ENCODE data around the gene TBRG4. TPM values are rescaled to one million over a fixed set of nuclear protein-coding genes. Genes with fewer than 3 reads are reported as not detected.

The TBRG4 gene
- polyA plus RNA-seq, 1 experiment, result 75.5 TPM

- DNase-seq (ENCODE audit: low read depth), result no peak
- ChIA-PET POLR2A (no interaction called here), CTCF (no interaction called here)
- TF ChIP-seq, protein P1, sequence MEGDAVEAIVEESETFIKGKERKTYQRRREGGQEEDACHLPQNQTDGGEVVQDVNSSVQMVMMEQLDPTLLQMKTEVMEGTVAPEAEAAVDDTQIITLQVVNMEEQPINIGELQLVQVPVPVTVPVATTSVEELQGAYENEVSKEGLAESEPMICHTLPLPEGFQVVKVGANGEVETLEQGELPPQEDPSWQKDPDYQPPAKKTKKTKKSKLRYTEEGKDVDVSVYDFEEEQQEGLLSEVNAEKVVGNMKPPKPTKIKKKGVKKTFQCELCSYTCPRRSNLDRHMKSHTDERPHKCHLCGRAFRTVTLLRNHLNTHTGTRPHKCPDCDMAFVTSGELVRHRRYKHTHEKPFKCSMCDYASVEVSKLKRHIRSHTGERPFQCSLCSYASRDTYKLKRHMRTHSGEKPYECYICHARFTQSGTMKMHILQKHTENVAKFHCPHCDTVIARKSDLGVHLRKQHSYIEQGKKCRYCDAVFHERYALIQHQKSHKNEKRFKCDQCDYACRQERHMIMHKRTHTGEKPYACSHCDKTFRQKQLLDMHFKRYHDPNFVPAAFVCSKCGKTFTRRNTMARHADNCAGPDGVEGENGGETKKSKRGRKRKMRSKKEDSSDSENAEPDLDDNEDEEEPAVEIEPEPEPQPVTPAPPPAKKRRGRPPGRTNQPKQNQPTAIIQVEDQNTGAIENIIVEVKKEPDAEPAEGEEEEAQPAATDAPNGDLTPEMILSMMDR (IDR thresholded peaks at IDR 0.05; ENCODE audit: insufficient read depth, low read depth, low read length), result no peak
- no peaks in the 10 kb centered on the region for H3K27me3 ChIP-seq (ENCODE audit: control insufficient read depth, insufficient read depth, low read length)
- peaks cover 9% of the 10 kb centered on the region for H3K36me3 ChIP-seq (ENCODE audit: control insufficient read depth, insufficient read depth, low read length)
- no peak overlapping the region for H3K4me3 ChIP-seq (ENCODE audit: low read depth, low read length)
Observed at GRCh38 chr7:45080958-45081669, 30.4 kb downstream of the TBRG4 start.

GRCh38 chr7:45080265-45080957 lies 31.1 kb downstream of the TBRG4 start:
- TF ChIP-seq, protein P1 (IDR thresholded peaks at IDR 0.05; ENCODE audit: insufficient read depth, low read depth, low read length), result no peak
- no peak overlapping the region for H3K4me3 ChIP-seq (ENCODE audit: low read depth, low read length)
- no peaks in the 10 kb centered on the region for H3K27me3 ChIP-seq (ENCODE audit: control insufficient read depth, insufficient read depth, low read length)
- no peak for DNase-seq (ENCODE audit: low read depth)
- H3K36me3 ChIP-seq (ENCODE audit: control insufficient read depth, insufficient read depth, low read length), result peaks cover 16% of the 10 kb centered on the region
- CTCF ChIA-PET, result no interaction called here
- POLR2A ChIA-PET, result no interaction called here

GRCh38 chr7:45078125-45078681 lies 33.3 kb downstream of the TBRG4 start:
- ChIA-PET POLR2A (no interaction called here), CTCF (no interaction called here)
- DNase-seq (ENCODE audit: low read depth), result no peak
- Histone ChIP-seq H3K4me3 (ENCODE audit: low read depth, low read length) (no peak overlapping the region), H3K27me3 (ENCODE audit: control insufficient read depth, insufficient read depth, low read length) (no peaks in the 10 kb centered on the region), H3K36me3 (ENCODE audit: control insufficient read depth, insufficient read depth, low read length) (peaks cover 25% of the 10 kb centered on the region)
- TF ChIP-seq, protein P1 (IDR thresholded peaks at IDR 0.05; ENCODE audit: insufficient read depth, low read depth, low read length), result no peak

DNA sequence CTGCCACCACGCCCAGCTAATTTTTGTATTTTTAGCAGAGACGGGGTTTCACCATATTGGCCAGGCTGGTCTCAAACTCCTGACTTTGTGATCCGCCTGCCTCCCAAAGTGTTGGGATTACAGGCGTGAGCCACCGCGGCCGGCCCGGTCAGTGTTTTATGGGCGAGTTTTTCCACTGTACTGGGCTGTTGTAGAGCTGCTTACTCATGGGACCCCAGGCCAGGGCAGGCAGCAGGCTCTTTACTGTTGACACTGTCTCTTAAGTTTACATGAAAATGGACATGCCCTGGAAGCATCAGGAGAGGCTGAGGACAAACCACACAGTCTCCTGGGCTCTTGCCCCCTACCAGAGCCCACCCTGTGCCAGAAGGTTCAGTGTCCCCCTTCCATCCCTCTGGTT lies 33.9 kb downstream of the TBRG4 start:
- H3K36me3 ChIP-seq (ENCODE audit: control insufficient read depth, insufficient read depth, low read length), result peaks cover 28% of the 10 kb centered on the region
- H3K4me3 ChIP-seq (ENCODE audit: low read depth, low read length), result no peak overlapping the region
- ChIA-PET POLR2A (no interaction called here), CTCF (no interaction called here)
- DNase-seq (ENCODE audit: low read depth), result no peak
- TF ChIP-seq, protein P1 (IDR thresholded peaks at IDR 0.05; ENCODE audit: insufficient read depth, low read depth, low read length), result no peak
- no peaks in the 10 kb centered on the region for H3K27me3 ChIP-seq (ENCODE audit: control insufficient read depth, insufficient read depth, low read length)

DNA sequence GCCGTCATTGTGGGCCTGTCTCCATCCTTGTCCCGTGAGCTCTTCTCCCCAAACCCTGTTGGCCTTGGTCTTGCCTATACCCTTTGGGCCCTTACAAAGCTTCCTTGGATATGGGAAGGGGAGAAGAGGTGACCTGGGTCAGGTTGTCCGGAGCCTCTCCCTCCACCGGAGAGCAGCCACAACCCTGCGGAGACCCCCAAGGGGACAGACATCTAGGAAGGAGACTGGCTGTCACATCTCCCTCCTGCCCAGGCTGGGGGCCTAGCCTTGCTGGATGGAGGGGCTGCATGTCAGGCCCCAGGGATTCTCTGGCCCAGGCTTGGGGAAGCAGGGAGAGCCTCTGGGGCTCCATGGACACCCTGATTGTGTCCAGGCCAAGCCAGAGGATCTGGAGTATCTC lies 34.6 kb downstream of the TBRG4 start:
- DNase-seq (ENCODE audit: low read depth), result no peak
- ChIA-PET CTCF (no interaction called here), POLR2A (no interaction called here)
- Histone ChIP-seq H3K27me3 (ENCODE audit: control insufficient read depth, insufficient read depth, low read length) (no peaks in the 10 kb centered on the region), H3K36me3 (ENCODE audit: control insufficient read depth, insufficient read depth, low read length) (peaks cover 33% of the 10 kb centered on the region), H3K4me3 (ENCODE audit: low read depth, low read length) (no peak overlapping the region)
- TF ChIP-seq, protein P1 (IDR thresholded peaks at IDR 0.05; ENCODE audit: insufficient read depth, low read depth, low read length), result no peak
